OCI-LY7 (cell line): ENCODE measurements around the gene COMMD3.

ENCODE experiments used
- EZH2phosphoT487 ChIP-seq: fragments of 200-600 bp; sonication (generic); IDR thresholded peaks from 2 replicates; pipeline ENCODE4 v1.6.1; 2018; ENCODE audit warnings: low read depth, borderline replicate concordance, mild to moderate bottlenecking, mixed run types, antibody characterized with exemption, low read length, moderate library complexity, mixed read lengths
- TF ChIP-seq, protein P1 (sequence below): fragments of 200-600 bp; sonication (generic); conservative IDR thresholded peaks from 2 replicates; pipeline ENCODE4 v1.5.1; 2014; ENCODE audit warnings: mild to moderate bottlenecking, antibody characterized with exemption, low read length, moderate library complexity, mixed read lengths

DNA sequence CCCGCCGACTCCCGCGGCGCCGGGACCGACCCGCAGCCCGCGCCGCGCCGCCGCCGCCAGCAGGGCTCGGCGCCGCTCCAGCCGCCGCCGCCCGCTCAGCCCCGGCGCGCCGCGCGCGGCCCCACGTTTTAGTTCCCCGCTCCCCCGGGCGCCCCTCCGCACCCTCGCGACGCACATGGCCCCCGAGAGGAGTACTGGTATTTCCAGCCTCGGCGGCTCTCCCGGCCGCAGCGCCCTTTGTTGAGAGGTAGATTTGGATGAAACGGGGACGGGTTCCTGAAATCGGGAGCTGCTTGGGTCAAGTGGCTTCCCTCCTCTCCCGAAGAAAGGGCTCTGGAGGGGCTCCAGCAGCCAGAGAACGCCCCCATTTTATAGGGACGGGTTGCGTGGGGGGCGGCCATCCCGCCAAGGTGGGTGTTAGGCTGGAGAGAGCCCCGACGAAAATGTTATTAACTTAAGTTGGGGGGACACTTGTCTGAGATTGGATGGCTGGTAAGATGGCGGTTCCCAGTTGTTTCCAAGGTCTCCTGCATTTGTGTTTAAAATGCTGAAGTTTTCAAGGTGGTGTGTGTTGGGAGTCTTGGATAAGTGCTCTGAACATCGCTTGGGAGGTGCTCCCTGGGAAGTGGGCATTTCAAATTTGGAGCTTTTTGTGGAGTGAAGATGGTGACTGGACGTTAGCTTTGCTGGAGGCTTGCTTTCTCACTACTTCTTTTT is 5.9 kb downstream of the COMMD3 start:
- TF ChIP-seq, protein P1, sequence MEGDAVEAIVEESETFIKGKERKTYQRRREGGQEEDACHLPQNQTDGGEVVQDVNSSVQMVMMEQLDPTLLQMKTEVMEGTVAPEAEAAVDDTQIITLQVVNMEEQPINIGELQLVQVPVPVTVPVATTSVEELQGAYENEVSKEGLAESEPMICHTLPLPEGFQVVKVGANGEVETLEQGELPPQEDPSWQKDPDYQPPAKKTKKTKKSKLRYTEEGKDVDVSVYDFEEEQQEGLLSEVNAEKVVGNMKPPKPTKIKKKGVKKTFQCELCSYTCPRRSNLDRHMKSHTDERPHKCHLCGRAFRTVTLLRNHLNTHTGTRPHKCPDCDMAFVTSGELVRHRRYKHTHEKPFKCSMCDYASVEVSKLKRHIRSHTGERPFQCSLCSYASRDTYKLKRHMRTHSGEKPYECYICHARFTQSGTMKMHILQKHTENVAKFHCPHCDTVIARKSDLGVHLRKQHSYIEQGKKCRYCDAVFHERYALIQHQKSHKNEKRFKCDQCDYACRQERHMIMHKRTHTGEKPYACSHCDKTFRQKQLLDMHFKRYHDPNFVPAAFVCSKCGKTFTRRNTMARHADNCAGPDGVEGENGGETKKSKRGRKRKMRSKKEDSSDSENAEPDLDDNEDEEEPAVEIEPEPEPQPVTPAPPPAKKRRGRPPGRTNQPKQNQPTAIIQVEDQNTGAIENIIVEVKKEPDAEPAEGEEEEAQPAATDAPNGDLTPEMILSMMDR = no peak
- TF ChIP-seq EZH2phosphoT487 = peak; percentile 100
